Activated effector memory CD4-positive, alpha-beta T cell treated with anti-CD3 and anti-CD28 coated beads, Interleukin-2, amount 50 U/mL, for 16 hours (primary cell): ENCODE results near the gene KLK6.

Source experiments
- DNase-seq: peaks from one replicate; pipeline ENCODE4 v3.0.0-alpha.2; 2020

The KLK6 gene

DNA sequence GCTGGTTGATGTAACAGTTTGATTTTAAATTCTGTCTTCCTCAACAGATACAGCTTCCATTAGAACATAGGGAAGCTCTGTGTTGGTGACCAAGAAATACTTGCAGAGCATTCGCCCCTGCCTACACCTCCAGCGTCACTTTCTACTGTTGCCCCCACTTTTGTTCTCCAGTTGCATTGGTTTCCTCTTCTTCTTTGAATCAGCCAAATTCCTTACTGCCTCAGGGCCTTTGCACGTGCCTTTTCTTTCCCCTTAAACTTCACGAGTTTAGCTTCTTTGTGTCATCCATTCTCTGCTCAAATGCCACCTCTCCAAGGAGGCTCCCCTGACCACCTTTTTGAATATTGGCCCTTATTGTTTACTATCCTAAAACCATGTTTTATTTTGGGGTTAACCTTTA, 22.3 kb downstream of the KLK6 start:
- no peak for DNase-seq

DNA sequence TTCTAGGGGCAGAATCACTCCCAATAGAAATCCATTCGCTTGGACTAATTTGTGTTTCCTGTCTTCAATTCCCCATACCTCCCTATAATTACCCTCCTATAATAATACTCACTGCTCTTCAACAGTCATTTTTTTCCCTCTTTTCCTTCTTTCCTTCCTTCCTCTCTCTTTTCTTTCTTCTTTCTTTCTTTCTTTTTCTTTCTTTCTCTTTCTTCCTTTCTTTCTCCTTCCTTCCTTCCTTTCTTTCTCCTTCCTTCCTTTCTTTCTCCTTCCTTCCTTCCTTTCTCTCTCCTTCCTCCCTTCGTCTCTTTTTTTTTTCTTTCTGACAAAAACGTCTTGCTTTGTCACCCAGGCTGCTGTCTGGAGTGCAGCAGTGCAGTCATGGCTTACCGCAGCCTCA, 24.6 kb downstream of the KLK6 start:
- no peak for DNase-seq

DNA sequence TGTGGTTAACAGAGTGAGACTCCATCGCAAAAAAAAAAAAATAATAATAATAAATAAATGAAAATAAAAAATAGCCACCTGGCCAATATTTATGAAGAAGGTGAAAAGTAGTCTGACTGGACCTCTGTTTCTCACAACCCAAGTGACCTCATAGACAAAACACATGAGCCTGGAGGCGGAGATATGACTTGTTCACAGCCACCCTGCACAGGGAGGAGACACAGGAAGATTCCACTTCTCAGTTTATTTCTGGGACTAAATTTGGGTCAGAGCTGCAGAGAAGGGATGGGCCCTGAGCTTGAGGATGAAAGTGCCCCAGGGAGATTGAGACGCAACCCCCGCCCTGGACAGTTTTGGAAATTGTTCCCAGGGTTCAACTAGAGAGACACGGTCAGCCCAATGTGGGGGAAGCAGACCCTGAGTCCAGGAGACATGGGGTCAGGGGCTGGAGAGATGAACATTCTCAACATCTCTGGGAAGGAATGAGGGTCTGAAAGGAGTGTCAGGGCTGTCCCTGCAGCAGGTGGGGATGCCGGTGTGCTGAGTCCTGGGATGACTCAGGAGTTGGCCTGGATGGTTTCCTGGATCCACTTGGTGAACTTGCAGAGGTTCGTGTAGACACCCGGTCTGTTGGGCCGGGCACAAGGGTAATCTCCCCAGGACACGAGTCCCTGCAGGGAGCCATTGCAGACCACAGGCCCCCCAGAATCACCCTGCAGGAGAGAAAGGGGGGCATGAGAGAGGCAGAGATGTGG, 26.1 kb downstream of the KLK6 start:
- DNase-seq = no peak

DNA sequence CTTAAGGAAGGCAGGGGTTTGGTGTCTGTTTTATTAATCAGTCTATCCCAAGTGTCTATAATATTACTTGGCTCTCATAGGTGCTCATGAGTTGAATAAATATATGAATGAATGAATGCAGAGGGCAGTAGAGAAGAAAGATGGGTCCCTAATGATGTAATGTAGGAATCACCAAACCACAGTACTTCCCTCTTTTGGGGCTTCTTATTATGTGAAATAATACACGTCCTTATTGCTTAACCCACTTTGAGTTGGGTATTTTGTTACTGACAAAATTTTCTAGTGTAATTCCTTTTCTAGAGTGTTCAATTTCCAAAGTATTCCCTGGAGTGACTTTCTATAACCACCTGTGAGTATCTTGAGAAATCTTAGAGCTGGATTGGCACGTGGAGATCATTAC, 29.8 kb downstream of the KLK6 start:
- no peak for DNase-seq

DNA sequence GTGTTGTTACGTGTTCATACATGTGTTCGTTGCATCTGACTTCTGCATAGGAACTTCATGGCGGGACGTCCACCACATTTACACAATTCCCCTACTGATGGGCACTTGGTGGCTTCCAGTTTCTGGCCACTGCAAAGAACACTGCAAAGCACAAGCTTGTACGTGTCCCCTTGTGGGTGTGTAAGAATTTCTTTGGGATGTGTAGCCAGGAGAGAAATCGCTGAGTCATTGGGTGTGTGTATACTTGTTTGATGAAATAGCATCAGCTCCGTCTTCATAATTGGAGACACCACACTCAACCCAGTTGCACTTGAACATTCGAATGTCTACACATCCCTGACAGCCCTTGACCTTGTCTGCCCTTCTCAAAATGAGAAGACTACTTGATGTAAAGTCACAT, 35.8 kb downstream of the KLK6 start:
- no peak for DNase-seq

DNA sequence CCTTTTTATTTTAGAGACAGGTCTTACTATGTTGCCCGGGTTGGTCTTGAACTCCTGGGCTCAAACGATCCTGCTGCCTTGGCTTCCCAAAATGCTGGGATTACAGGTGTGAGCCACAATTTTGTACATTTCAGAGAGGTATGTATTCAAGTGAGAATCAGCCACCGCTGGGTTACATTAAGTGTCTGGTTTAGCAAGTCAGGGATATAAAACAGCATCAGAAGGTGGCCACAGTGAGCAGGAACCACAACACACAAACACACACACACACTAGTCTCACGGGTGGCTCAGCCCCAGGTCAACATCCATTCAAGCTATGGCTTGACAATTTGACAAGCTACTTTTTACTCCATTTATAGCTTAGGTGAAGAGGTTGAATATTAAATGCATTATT, 36.7 kb downstream of the KLK6 start:
- no peak for DNase-seq

DNA sequence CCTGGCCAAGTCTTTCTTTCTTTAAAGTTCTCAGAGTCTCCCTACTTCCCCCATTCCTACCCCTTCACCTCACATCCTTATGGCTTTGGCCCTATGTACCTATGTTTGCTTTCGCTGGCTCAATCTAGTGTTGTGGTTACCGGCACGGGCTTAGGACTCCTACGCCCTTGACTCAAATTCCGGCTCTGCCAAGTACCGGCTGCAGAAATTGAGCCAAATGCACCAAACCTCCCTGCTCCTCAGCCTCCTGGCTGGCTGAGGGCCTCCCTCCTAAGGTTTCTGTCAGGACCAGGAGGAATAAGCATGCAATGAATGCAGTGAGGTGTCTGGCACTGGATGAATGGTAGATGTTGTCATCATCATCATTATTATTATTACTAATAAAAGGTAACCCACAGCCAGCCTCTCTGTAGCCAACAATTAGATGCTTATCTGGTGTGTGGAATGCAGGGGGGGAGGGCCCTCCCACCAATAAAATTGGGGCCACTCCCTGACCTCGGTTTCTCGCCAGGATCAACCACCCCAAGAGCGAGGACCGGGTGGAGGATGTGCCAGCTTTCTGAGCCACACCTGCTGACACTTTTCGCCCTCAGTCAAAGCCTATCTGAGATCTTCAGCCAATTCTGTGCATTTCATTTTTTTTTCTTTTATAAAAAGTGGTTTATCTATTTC, 37.2 kb downstream of the KLK6 start:
- DNase-seq = no peak

DNA sequence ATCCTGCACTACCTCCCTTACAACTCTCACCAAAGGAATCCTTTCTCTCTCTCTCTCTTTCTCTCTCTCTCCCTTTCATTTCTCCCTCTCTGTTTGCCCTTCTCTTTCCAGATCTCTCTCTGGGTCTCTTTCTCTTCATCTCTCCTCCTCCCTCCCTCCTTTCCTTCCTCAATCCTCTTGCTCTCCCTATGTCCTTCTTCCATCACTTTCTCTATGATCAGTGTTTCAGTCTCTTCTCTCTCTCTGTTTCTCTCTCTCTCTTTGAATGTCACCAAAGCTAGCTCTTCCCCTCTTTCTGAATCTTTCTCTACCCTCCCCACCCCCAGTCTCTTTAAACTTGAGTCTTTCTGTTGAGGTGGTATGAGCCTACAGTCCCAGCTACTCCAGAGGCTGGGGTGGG, 38.4 kb downstream of the KLK6 start:
- DNase-seq = no peak

DNA sequence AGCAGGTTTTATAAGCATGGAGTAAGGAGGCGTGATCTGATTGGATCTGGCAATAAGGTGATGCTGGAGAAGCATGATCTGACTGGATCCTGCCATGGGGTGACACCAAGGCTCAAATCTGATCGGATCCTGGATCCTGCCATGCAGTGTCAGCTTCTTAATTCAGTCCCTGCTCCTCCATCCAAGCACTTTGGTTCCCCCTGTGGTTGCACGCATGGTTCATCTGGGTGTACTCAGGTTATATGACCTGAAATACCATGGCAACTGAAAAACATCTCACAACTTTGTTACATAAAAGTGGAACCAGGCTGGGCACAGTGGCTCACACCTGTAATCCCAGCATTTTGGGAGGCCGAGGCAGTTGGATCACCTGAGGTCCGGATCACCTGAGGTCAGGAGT, 40.6 kb downstream of the KLK6 start:
- no peak for DNase-seq

DNA sequence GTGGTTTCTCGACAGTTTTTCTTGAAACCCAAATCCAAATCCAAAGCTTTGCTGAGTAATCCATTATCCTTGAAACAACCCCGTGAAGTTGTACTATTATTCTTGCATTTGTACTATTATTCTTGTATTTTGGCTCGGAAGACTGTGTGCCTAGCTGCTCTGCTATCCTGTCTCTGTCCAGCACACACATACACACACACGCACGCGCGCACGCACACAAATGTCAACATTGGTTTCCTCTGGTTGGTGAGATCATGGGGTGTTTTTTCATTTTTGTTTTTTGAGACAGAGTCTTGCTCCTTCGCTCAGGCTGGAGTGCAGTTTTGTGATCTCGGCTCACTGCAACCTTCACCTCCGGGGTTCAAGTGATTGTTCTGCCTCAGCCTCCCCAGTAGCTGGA, 43.2 kb downstream of the KLK6 start:
- DNase-seq = no peak

DNA sequence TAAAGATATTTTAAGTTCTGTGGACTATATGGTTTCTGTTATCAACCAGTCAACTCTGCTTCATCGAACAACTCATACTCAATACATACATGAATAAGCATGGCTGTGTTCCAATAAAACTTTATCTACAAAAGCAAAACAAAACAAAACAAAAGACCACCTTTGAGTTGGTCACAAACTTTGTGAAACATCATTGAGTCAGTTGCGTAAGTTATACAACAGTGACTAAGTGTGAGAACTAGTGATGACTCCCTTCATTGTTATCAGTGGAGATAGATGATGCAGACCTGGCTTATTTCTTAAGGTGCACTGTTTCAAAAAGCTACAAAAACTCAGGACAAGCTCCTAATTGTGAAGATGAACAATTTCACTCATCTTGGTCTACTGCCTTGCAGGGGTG, 43.7 kb downstream of the KLK6 start:
- DNase-seq = no peak

DNA sequence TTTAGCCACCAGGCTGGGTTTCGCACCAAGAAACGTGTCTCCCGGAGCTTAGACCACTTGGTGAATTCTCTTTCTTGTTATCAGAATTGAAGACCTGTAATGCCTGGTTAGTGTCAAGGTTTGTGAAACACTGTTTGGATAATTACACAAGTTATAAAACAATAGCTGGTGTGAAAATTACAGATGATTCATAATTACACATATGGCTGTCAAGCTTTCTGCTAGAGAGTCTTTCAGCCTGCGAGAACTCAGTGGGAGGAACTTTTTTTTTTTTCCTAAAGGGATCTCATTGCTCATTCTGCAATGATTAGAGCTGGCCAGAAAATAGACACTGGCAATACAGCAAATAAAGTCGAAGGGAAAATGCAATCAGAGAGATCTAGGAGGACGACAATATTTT, 44.8 kb downstream of the KLK6 start:
- no peak for DNase-seq

DNA sequence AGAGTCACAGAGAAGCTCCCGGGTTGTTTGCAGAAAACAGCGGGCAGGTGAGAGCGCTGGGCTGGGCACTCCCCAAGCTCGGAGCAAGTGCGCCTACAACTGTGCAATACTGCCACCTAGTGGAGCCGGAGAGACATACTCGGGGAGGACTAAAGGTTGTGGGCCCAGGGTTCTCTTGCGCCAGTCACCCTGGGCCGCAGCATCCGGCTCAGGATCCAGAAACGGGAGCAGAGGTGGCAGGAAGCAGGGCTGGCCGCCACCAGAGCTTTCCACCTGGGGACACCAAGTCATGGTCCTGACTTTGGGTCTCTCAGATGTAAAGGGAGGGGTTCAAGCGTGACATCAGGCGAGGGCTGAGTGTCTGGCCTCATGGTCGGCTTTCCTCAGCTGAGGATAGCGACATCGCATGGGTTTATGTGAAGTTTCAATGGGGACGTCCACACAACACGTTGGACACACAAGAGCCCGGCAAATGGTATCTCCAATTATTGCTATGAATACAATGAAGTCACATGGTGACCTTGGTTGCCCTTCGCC, 47.0 kb downstream of the KLK6 start:
- DNase-seq = peak; percentile 90

DNA sequence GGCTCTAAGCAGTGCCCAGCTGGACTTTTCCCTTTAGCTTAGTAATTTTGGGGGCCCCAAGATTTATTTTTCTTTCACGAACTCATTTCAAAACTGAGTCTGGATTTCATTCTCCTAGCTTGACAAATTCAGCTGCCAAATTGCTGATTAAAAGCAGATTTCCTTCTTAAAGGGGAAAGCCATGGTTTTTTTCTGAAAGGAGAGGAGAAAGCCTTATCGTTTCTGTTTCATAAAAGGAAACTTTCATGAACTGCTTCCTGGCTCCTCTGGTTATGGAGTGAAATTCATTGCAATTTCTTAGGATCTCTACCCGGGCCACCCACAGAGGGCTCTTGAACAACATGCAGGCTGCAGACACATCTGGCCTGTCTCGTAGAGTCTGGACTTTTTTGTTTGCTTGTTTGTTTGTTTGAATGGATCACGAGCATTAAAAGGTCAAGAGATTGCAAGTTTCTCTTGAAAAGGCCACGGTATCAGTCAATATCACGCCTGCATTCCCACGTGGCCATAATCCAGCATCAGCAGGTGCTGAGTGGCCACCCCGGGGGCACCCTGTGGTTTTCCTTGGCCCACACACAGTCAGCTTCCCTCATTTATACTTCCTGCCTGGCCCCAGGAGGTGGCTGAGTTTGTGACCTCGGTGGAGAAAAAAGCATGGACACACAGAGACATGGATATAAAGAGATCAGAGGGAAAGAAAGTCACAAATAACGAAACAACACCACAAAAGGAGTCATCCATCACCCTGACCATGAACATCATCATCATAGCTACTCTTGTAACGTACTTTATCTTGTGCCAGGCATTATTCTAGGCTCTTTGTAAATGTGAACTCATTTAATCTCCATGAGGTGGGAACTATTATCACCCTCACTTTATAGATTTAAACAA, 47.7 kb downstream of the KLK6 start:
- DNase-seq = no peak

DNA sequence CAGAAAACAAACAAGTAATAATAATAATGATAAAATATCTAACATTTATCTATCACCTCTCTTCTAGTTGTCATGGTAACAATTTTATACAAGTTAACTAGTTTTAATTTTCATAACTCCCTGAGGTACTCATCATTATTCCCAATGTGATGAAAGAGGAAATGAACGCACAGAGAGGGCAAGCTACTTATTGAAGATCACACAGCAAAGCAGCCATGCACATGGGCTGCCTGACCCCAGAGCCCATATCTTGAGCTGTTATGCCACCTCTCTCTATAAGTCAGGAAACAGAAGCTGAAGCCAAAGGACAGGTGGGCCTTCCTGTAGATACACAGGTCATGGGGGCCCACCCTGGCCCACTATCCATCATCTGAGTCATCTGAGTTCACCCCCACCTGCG, 53.3 kb downstream of the KLK6 start:
- no peak for DNase-seq

DNA sequence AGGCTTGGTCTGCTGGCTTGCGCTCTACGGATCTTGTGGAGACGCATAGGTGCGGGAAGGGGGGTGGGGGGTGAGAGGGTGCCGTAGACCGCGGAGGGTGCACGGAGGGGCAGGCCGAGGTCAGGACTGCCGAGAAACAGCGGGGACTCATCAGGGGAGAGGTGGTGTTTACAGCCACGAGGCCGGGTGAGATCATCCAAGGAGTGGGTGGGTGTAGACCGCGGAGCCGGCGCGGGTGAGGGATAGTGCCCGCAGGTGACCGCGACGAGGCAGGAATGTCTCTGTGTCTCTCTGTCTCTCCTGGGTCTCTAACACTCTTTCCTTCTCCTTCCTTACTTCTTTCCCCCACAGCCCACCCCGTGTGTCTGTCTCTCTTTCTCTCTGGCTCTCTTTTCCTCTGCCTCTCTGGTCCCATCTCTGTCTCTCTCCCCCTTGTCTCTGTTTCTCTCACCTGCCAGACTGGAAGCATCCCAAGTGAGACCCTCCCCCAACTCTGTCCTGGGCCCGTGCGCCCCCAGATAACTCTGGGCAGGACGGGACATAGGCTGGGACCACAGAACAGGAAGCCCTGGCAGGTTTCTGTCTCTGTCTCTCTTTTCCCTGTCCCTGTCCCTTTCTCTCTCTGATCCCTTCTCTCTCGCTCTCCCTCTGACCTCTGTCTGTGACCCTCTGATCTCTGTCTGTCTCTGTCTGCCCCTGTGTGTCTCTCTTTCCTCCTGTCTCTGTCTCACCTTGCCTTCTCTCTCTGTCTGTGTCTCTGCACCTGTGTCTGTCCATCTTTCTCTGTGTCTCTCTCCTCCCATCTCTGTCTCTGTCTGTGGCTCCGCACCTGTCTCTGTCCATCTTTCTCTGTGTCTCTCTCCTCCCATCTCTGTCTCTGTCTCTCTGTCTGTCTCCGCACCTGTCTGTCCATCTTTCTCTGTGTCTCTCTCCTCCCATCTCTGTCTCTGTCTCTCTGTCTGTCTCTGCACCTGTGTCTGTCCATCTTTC, 56.4 kb downstream of the KLK6 start:
- no peak for DNase-seq

DNA sequence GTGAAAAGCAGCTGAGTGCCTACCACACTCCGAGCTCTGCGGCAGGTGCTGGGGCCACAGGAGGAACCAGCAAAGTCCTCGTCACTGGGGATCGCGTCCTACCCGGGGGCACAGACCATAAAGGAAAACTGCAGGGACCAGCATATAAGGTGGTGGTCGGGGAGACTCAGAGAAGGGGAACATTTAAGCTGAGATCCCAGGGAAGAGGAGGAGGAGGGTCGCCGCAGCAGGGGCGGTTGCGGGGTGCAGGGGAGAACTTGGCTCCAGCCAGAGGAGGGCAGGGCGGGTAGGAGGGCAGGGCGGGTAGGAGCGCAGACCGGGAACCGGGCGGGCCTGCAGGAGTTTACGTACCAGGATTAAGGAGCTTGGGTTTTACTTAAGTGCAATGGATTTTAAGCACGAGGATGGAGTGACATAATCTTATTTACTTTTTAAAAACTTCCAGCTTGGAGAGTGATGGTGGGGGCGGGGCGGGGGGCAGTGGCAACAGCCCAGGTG, 57.2 kb downstream of the KLK6 start:
- DNase-seq = no peak

DNA sequence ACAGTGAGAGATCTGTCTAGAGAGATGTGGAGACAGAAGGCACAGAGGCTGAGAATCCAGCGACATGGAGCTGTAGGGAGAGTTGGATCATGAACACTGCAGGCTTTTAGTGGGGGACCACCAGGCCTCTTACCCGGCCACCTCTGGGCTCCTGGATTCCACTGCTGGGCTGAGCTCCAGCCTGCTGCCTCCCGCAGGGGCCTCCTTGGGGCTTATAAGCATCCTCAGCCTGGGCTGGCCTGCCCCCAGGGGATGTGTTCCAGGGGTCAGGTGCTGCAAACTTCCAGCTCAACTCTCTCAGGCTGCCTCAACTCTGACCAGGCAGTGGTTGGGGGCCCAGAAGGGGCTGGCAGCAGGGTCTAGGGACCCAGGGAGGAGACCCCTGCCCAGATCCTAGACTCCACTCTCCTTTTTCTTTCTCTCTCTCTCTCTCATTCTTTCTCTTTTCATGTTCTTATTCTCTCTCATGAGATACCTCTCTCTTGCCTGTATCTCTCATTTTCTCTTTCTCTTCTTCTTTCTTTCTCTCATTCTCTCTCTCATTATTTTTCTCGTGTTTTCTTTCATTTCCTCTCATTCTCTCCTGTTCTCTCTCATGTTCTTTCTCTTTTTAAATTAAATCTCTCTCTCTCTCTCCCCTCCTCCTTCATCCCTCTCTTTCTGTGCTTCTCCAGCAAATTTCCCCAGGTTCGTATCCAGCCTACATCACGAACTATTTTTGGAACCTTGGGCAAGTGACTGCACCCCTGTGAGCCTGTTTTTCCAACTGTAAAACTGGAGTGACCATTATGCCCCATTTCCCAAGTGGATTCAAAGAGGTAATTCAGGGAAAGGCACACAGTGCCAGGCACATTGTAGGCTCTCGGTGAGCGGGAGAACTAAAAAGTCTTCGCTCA, 57.9 kb downstream of the KLK6 start, which contains the start of gene KLK4:
TSS of gene KLK4 (minus strand) at position 190 of the 896 bp plus-strand sequence. CDS start 657 bp downstream, outside the sequence.
- no peak for DNase-seq

DNA sequence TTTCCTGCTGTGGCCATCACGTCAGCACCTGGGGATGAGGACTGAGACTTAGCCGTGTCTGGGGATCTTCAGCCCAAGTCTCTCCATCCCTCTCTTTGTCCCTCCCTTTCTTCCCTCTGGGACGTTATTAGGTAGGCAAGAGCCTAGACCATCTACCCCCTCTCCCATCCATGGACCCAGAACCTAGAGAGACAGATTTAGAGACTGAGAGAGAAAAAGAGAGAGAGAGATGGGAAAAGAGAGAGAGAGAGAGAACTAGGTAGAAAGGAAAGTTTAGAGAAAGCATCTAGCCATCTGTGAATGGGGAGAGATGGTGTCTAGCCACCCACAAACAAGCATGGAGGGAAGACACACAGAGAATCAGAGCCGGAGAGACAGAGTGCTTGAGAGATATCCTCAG, 58.7 kb downstream of the KLK6 start:
- DNase-seq = no peak

DNA sequence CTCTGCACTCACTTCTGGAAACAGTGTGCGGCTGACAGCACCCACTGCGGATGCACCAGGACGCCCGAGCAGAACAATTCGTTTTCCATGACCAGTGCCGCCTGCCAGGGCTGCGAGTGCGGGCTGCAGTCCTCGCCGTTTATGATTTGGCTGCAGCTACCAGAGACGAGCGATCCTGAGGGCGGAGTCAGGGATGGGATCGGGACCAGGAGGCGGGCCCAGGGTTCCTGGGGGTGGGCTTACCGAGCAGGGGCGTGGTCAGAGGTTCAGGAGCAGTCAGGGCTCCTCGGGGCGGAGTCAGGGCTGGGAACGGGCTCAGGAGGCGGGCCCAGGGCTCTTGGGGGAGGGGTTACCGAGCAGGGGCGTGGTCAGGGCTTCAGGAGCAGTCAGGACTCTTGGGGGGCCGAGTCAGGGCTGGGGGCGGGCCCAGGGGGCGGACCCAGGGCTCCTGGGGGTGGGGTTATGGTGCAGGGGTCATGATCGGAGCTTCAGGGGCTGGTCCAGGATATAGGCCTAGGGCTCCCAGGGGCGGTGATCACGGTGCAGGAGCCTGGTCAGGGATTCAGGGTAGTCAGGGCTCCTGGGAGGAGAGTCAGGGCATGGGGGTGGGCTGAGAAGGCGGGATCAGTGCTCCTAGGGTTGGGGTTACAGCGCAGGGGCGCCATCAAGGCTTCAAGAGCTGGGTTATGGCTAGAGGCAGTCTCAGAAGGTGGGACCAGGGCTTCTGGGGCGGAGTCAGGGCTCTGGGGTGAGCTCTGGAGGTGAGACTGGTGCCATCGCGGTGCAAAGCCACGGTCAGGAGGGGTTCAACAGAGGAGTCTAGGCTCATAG, 59.9 kb downstream of the KLK6 start:
- DNase-seq = peak; percentile 64
